ENCODE measurements around the gene ZNF536. TPM values are rescaled to one million over a fixed set of nuclear protein-coding genes. Genes with fewer than 3 reads are reported as not detected.

The ZNF536 gene
- total RNA-seq, result not detected in 2 replicates

DNA sequence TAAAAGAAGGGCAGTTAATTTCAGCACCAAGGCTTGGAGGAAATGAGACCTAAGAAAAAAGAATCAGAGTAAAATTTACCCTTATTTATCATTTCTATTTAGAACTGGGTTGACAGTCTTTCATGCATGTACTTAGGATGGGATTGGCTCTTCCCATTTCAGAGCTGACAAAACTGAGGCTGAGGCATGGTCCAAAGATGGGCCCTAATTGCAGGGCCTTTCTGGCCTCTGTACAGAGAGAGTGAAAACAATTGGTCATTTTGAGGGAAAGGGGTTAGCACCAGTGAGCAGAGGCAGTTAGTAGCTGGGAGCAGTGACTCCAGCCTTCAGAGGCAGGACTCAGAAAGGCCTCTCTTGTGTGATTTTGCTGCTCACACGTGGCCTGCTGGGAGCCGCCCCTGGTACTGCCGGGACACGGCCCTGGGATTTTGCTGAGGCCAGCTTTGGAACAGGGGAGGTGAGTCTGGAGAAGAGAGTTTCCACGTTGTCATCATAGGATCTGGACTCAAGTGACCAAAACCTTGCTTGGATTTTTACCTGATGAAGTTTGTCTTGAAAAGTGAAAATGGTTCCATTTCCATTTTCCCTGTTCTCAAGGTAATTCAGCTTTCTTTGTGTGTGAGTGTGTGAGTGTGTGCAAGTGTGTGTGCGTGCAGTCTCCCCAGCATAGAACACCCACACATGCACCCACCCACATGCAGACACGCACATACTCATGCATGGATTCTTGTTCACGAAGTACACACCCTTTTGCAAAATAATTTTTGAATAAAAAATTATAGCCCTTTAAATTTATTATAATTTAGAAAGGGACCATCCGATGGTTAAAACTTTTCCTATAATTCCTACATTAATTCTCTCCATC, at the start of gene ZNF536:
Gene ZNF536 (plus strand): TSS at position 425 of the 865 bp plus-strand sequence. CDS start 71,179 bp downstream, outside the sequence.

Measured in smooth muscle cell of the umbilical artery (primary cell).